Renal cortical epithelial cell (primary cell): ENCODE data around the gene FOXP1. TPM values are rescaled to one million over a fixed set of nuclear protein-coding genes. Genes with fewer than 3 reads are reported as not detected.

Experiments
- DNase-seq: peaks from one replicate; pipeline ENCODE4 v3.0.0-alpha.2; 2011; ENCODE audit warnings: low read depth
- total RNA-seq: library from RNA; depleted of rRNA; stranded (reverse); fragments of >200 nt; gene quantifications from 2 replicates; pipeline ENCODE4 v1.2.3, GENCODE V29; 2014

FOXP1 gene
- total RNA-seq, 1 donor from 2014 or later: 56.5 TPM

GRCh38 chr3:71265365-71265915 is 318.1 kb downstream of the FOXP1 start:
- DNase-seq: no peak

DNA sequence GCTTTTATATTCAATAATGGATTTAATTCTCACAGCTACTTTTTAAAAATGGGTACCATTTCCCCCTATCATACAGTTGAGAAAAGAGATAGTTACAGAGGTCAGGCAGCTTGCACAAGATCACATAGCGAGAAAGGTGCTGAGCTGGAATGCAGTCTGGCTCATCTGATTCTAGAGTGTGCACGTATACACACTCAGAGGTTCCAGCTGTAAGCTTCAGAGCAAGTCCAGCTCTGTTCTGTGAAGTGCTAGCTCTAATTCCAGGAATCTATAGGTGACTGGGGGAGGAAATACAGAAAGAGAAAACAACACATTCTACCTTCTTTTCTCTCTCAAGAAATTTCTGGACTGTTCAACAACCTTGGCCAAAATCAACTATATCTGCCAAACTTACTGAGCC is 318.7 kb downstream of the FOXP1 start:
- no peak for DNase-seq

DNA sequence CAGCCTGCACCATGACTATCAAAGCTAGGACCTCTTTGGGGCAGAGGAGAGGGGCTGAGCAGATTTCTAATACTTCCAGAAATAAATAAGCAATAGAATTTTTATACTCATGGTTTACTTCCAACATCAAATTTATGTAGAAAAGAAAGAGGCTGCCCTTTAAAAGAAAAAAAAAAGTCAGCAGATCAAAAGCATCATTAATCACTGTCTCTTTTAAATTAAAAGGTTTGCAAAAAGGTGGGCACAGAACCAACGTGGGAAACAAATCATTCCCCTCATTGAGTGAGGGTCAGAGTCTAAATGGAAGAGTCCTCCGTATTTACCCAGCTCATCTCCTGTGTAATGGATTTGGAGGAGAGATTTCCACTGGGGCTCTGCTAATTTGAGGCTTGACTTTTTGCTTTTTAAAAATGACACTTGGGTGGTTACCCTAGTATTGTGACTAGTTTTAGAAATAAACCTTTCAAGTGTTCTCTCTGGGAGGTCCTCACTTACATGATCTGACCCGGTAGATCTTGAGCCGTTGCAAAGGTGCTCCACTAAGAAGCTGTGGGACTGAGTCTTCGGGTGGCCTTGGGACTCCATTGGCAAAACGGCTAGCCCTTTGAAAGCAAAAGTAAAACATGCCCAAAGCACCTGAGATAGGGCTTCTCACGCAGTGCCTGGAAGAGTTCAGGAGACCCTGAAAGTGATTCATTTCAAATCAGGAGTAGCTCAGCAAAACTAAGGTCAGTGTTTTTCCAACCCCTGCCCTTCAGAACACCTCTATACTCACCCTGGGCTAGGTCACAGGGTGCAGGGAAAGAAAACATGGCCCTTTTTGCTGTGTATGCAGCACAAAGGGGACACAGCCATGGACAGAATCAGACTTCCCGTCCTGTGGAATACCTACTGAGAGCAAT is 320.9 kb downstream of the FOXP1 start:
- peak; percentile 19 for DNase-seq

- no peak for DNase-seq
Measured at GRCh38 chr3:71260782-71261181, 322.7 kb downstream of the FOXP1 start.

DNA sequence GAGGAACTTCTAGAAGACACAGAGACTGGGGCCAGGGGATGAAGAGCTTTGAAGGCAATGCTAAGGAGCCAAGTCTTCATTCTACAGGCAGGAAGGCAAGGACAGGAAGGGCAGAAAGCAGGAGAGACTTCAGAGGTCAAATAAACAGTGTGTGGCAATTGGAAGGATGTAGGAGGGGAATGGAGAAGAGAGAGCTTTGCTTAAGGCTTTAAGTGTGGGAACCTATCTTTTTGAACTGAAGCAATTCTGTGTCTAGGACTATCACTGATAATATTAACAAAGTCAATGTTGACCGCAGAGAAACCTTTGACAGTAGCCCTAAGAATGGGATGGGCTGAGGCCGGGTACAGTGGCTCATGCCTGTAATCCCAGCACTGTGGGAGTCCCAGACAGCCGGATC is 325.0 kb downstream of the FOXP1 start:
- DNase-seq: peak; percentile 22

DNA sequence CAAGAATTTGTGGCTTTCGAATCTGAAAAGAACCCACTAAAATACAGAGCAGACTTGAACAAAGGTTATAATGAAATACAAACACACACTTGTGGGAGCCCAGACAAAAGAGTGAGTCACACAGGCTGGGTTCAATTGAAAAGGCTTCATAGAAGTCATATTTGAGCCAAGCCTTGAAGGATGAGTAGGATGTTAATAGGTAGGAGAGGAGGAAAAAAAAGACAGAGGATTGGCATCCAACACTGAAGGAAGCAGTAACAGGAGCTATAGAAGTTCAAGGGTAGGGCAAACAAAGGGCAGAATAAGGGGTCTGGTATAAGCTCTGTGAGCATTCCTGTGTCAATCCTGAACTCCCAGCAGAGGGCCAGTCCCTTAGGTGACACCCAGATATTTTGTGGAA is 325.4 kb downstream of the FOXP1 start:
- DNase-seq: peak; percentile 92

DNA sequence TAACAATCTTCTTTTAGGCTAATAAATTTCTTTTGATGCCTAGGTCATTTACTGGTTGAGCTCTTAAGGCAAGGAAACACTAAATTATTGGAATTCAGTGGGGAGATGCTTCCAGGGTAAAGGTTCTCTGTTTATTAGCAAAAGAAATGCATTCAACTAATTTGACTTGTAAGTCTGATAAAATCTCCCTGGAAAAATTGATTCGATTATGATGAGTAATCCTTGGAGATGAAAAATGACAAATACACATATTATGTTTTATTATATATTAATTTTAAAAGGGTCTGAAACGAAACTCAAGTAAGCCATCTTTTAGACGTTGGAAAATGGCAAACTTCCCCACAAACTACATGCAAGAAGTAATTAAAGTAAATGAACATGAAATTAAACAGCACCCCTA is 328.0 kb downstream of the FOXP1 start:
- DNase-seq: no peak

- peak; percentile 73 for DNase-seq
Measured at GRCh38 chr3:71254281-71255057, 329.1 kb downstream of the FOXP1 start.

DNA sequence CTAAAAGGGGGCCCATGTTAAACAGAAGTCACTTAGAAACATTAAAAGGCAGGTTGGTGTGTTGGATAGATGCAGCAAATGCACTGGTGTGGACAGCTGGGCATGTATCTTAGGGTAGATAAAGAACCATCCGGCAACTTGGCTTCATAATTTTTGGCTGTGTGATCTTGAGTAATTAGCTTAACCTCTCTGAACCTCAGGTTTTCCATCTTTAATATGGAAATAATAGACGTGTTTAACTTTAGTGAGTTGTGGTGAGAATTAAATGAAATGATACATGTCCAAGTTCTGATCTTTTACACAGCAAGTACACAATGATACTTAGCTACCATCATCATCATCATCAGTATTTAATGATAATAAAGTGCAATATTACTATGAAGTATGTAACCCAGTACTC is 330.4 kb downstream of the FOXP1 start:
- no peak for DNase-seq

- peak; percentile 18 for DNase-seq
Measured at GRCh38 chr3:71252466-71252865, 331.1 kb downstream of the FOXP1 start.

- DNase-seq: no peak
Measured at GRCh38 chr3:71251156-71251775, 332.3 kb downstream of the FOXP1 start.

GRCh38 chr3:71250026-71250425 is 333.5 kb downstream of the FOXP1 start:
- no peak for DNase-seq

- no peak for DNase-seq
Measured at GRCh38 chr3:71247958-71248335, 335.6 kb downstream of the FOXP1 start.

DNA sequence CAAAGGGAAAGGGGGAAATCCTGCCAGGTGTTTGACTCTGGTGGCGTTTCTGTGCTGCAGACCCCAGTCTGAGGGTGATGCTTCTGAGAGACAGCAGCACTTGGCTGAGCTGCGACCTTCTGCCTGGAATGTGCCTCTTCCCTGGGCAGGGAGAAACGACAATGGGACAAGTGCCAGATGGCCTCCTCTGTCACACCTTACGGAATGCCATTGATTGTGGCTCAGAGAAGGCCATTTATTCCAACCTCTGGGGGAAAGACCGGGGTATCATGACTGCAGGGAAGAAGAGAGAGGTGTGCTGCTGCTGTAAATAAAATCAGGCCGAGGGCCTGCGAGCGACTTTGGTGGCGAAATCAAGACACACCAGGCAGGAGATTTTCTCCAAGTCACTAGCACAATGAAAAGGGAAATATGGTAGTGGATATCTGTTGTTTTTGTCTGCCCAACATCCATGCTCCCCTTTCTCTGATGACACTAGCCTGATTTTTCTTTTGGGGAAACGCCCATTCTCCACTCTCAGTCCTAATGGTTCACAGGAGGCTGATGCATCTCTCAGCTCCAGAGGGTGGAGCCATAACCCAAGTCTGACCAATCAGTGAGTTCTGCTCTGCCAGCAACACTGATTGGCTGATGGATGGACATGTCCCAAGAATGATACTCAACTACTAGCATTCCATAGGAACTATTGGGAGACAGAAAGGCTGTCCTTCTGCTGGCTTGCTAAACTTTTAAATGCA is 336.1 kb downstream of the FOXP1 start:
- DNase-seq: no peak

GRCh38 chr3:71245971-71246880 is 337.3 kb downstream of the FOXP1 start:
- no peak for DNase-seq

GRCh38 chr3:71244826-71245488 is 338.6 kb downstream of the FOXP1 start:
- DNase-seq: peak; percentile 54

GRCh38 chr3:71244153-71244825 is 339.2 kb downstream of the FOXP1 start:
- no peak for DNase-seq

DNA sequence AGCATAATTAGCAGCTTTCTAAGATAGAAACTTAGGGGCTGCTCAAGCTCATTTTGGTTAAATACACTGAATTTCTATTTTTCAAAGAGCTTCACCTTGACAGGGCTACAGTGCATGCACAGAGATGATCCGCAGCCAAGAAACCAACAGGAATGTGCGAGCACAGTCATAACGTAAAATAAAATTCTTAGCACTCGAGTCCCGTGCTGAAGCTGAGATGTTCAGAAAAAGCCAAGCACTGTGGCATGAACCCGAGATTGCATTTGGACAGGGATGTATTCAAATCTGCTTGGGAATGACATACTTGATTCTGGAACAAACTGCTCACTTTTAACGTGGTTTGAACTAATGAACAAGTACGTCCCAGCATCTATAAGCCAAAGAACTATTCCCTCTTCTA is 340.3 kb downstream of the FOXP1 start:
- DNase-seq: no peak

DNA sequence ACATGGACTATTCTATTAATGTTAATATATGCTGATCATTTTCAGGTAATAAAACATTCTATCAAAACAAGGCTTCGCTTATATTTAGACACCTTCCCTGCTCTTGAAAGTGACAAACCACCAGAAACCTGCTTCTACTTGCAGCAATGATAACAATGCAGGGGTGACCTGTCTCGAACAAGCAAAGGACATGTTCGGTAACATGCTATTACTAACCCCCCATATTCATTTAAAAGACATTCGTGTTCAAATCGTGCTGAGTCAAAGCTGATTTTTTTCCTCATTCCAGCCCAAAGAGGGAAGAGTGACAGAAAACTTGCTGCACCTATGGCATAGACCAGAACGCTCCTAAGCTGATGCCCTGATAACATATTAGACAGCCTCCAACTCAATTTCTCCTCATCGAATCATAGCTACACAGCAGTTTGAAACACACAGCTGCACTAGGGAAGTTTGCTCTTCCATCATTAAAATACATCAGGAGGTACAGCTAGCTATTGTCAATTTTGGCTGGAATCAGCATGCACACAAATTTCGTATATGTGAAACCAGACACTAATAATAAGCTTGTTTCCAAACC is 341.5 kb downstream of the FOXP1 start:
- no peak for DNase-seq
